NCI-H2171 treated with DMSO at 0.1 percent for 48 hours (cell line): Measurements from ENCODE around the gene MYLIP.

Source experiments
- DNase-seq: peaks from one replicate; lab custom pipeline; 2025; lab: John Stamatoyannopoulos, UW

Gene MYLIP

GRCh38 chr6:16139556-16139955, 10.7 kb downstream of the MYLIP start:
- DNase-seq: no peak

GRCh38 chr6:16140607-16141006, 11.7 kb downstream of the MYLIP start:
- DNase-seq: peak; percentile 84

- no peak for DNase-seq
These were observed 12.6 kb downstream of the MYLIP start for GRCh38 chr6:16141514-16141913.

- DNase-seq: no peak
These were observed 16.2 kb downstream of the MYLIP start for GRCh38 chr6:16145038-16145437.

- no peak for DNase-seq
These were observed 17.1 kb downstream of the MYLIP start for GRCh38 chr6:16146028-16146427.

GRCh38 chr6:16146527-16146955, 17.7 kb downstream of the MYLIP start:
- DNase-seq: peak; percentile 96

- no peak for DNase-seq
These were observed 19.6 kb downstream of the MYLIP start for GRCh38 chr6:16148498-16148897.

GRCh38 chr6:16149305-16149704, 20.4 kb downstream of the MYLIP start:
- no peak for DNase-seq

- DNase-seq: no peak
These were observed 21.2 kb downstream of the MYLIP start for GRCh38 chr6:16150098-16150497.

- no peak for DNase-seq
These were observed 24.4 kb downstream of the MYLIP start for GRCh38 chr6:16153211-16153820.

- no peak for DNase-seq
These were observed 26.0 kb downstream of the MYLIP start for GRCh38 chr6:16154904-16155303.

GRCh38 chr6:16157492-16157891, 28.6 kb downstream of the MYLIP start:
- DNase-seq: no peak

- peak; percentile 89 for DNase-seq
These were observed 29.0 kb downstream of the MYLIP start for GRCh38 chr6:16157909-16158308.

- DNase-seq: no peak
These were observed 30.2 kb downstream of the MYLIP start for GRCh38 chr6:16158943-16159557.

- no peak for DNase-seq
These were observed 31.9 kb downstream of the MYLIP start for GRCh38 chr6:16160794-16161193.

GRCh38 chr6:16162003-16162402, 33.1 kb downstream of the MYLIP start:
- DNase-seq: no peak

GRCh38 chr6:16163066-16163465, 34.2 kb downstream of the MYLIP start:
- no peak for DNase-seq

- no peak for DNase-seq
These were observed 34.8 kb downstream of the MYLIP start for GRCh38 chr6:16163535-16164300.

- DNase-seq: no peak
These were observed 36.8 kb downstream of the MYLIP start for GRCh38 chr6:16165641-16166040.

GRCh38 chr6:16166871-16167608, 38.2 kb downstream of the MYLIP start:
- DNase-seq: no peak

GRCh38 chr6:16168121-16168520, 39.2 kb downstream of the MYLIP start:
- no peak for DNase-seq

- DNase-seq: peak; percentile 69
These were observed 40.0 kb downstream of the MYLIP start for GRCh38 chr6:16168858-16169257.

GRCh38 chr6:16171400-16171799, 42.5 kb downstream of the MYLIP start:
- DNase-seq: no peak
